HG03280 (cell line): ENCODE results near the gene CATSPER3.
"Not testable (repeated sequence)": the region's sequence is repeated elsewhere in the genome, so short reads cannot be mapped to it uniquely, and the experiment has no call there.

Experiments
- ATAC-seq: cut with Tn5 transposase; IDR thresholded peaks from one replicate; pipeline ENCODE4 v1.9.1; 2021; ENCODE audit warnings: mild to moderate bottlenecking, moderate library complexity; ENCODE audit not compliant: unreplicated experiment

Gene CATSPER3

GRCh38 chr5:134969166-134969565, 1.5 kb downstream of the CATSPER3 start:
- no peak for ATAC-seq

GRCh38 chr5:134975078-134975715, 7.5 kb downstream of the CATSPER3 start:
- ATAC-seq = no peak

GRCh38 chr5:134975843-134976242, 8.1 kb downstream of the CATSPER3 start:
- ATAC-seq = no peak

GRCh38 chr5:134976841-134977240, 9.1 kb downstream of the CATSPER3 start:
- no peak for ATAC-seq

GRCh38 chr5:134979416-134979815, 11.7 kb downstream of the CATSPER3 start:
- ATAC-seq = no peak

GRCh38 chr5:134982230-134982629, 14.5 kb downstream of the CATSPER3 start:
- no peak for ATAC-seq

GRCh38 chr5:134989266-134989830, 21.6 kb downstream of the CATSPER3 start:
- no peak for ATAC-seq

GRCh38 chr5:134990183-134990582, 22.5 kb downstream of the CATSPER3 start:
- ATAC-seq = not testable (repeated sequence)

- ATAC-seq = no peak
Measured at GRCh38 chr5:134992148-134992547, 24.4 kb downstream of the CATSPER3 start.

GRCh38 chr5:134993161-134993560, 25.5 kb downstream of the CATSPER3 start:
- no peak for ATAC-seq

GRCh38 chr5:134994560-134995156, 27.0 kb downstream of the CATSPER3 start:
- no peak for ATAC-seq

- no peak for ATAC-seq
Measured at GRCh38 chr5:134995850-134996402, 28.2 kb downstream of the CATSPER3 start.

- ATAC-seq = no peak
Measured at GRCh38 chr5:134997015-134997414, 29.3 kb downstream of the CATSPER3 start.

GRCh38 chr5:134998068-134998467, 30.4 kb downstream of the CATSPER3 start:
- ATAC-seq = not testable (repeated sequence)

- ATAC-seq = no peak
Measured at GRCh38 chr5:135004376-135004775, 36.7 kb downstream of the CATSPER3 start.

- ATAC-seq = no peak
Measured at GRCh38 chr5:135005076-135005475, 37.4 kb downstream of the CATSPER3 start.

GRCh38 chr5:135007305-135007704, 39.6 kb downstream of the CATSPER3 start:
- no peak for ATAC-seq

GRCh38 chr5:135007749-135008363, 40.1 kb downstream of the CATSPER3 start:
- ATAC-seq = no peak

GRCh38 chr5:135008556-135008955, 40.8 kb downstream of the CATSPER3 start:
- no peak for ATAC-seq

- ATAC-seq = no peak
Measured at GRCh38 chr5:135008981-135009735, 41.5 kb downstream of the CATSPER3 start.
